ENCODE results near the gene TEC. TPM values are rescaled to one million over a fixed set of nuclear protein-coding genes. Genes with fewer than 3 reads are reported as not detected.

TEC gene
- total RNA-seq, 1 donor from 2014 or later, result 8.8 TPM

GRCh38 chr4:48307528-48307927 lies 37.9 kb upstream of the TEC start:
- Mint-ChIP-seq H3K27ac (no peak overlapping the region), H3K36me3 (ENCODE audit: low read depth) (no peaks in the 10 kb centered on the region), H3K27me3 (peaks cover 3% of the 10 kb centered on the region), H3K9me3 (no peaks in the 10 kb centered on the region), H3K4me1 (no peaks in the 10 kb centered on the region), H3K4me3 (no peak overlapping the region)
- CTCF ChIA-PET, result no interaction called here
- POLR2A ChIA-PET, result no interaction called here
- no peak for DNase-seq
- ATAC-seq (ENCODE audit: low read depth), result no peak
- intact Hi-C loops (cut with micrococcal nuclease), result no loop called here
- TF ChIP-seq CTCF (IDR thresholded peaks at IDR 0.05), result no peak

GRCh38 chr4:48305508-48305907 lies 35.9 kb upstream of the TEC start:
- ATAC-seq (ENCODE audit: low read depth), result no peak
- Mint-ChIP-seq H3K4me3 (no peak overlapping the region), H3K4me1 (no peaks in the 10 kb centered on the region), H3K36me3 (ENCODE audit: low read depth) (no peaks in the 10 kb centered on the region), H3K27me3 (peaks cover 5% of the 10 kb centered on the region), H3K27ac (no peak overlapping the region), H3K9me3 (no peaks in the 10 kb centered on the region)
- POLR2A ChIA-PET, result no interaction called here
- DNase-seq, result no peak
- intact Hi-C loops (cut with micrococcal nuclease), result no loop called here
- CTCF ChIA-PET, result no interaction called here
- TF ChIP-seq CTCF (IDR thresholded peaks at IDR 0.05), result no peak

GRCh38 chr4:48300004-48300403 lies 30.4 kb upstream of the TEC start:
- ATAC-seq (ENCODE audit: low read depth) (no peak), DNase-seq (no peak)
- H3K9me3 Mint-ChIP-seq, result no peaks in the 10 kb centered on the region
- ChIA-PET CTCF (interaction anchor here (0.9 to 1.4 kb wide), 2 partner anchors 19 to 191 kb away, joined by 3 read pairs; no protein-coding TSS in a partner anchor), POLR2A (no interaction called here)
- peaks cover 5% of the 10 kb centered on the region for H3K27me3 Mint-ChIP-seq
- H3K27ac Mint-ChIP-seq, result no peak overlapping the region
- peaks cover 5% of the 10 kb centered on the region for H3K4me1 Mint-ChIP-seq
- no peaks in the 10 kb centered on the region for H3K36me3 Mint-ChIP-seq (ENCODE audit: low read depth)
- no peak overlapping the region for H3K4me3 Mint-ChIP-seq
- no peak for TF ChIP-seq CTCF (IDR thresholded peaks at IDR 0.05)
- intact Hi-C loops (cut with micrococcal nuclease), result no loop called here

- Mint-ChIP-seq H3K4me3 (no peak overlapping the region), H3K9me3 (no peaks in the 10 kb centered on the region), H3K27me3 (peaks cover 5% of the 10 kb centered on the region), H3K4me1 (peaks cover 5% of the 10 kb centered on the region), H3K36me3 (ENCODE audit: low read depth) (no peaks in the 10 kb centered on the region), H3K27ac (no peak overlapping the region)
- ATAC-seq (ENCODE audit: low read depth) (no peak), DNase-seq (no peak)
- intact Hi-C loops (cut with micrococcal nuclease), result no loop called here
- no peak for TF ChIP-seq CTCF (IDR thresholded peaks at IDR 0.05)
- ChIA-PET POLR2A (no interaction called here), CTCF (interaction anchor here (1.4 kb wide), 1 partner anchor 191 kb away, joined by 3 read pairs; no protein-coding TSS in a partner anchor)
These were observed 29.9 kb upstream of the TEC start for GRCh38 chr4:48299560-48299959.

- peaks cover 2% of the 10 kb centered on the region for H3K27me3 Mint-ChIP-seq
- ChIA-PET POLR2A (no interaction called here), CTCF (no interaction called here)
- intact Hi-C loops (cut with micrococcal nuclease), result no loop called here
- DNase-seq (no peak), ATAC-seq (ENCODE audit: low read depth) (no peak)
- no peaks in the 10 kb centered on the region for H3K36me3 Mint-ChIP-seq (ENCODE audit: low read depth)
- peaks cover 5% of the 10 kb centered on the region for H3K4me1 Mint-ChIP-seq
- no peak for TF ChIP-seq CTCF (IDR thresholded peaks at IDR 0.05)
- no peaks in the 10 kb centered on the region for H3K9me3 Mint-ChIP-seq
- H3K27ac Mint-ChIP-seq, result no peak overlapping the region
- H3K4me3 Mint-ChIP-seq, result no peak overlapping the region
These were observed 27.7 kb upstream of the TEC start for GRCh38 chr4:48297256-48297846.
